HepG2 (cell line): Measurements from ENCODE around the gene TSPYL1. TPM values are rescaled to one million over a fixed set of nuclear protein-coding genes. Genes with fewer than 3 reads are reported as not detected.

Experiments used
- ARNT ChIP-seq: fragments of 450-650 bp; IDR thresholded peaks from 2 replicates; pipeline ENCODE4 v1.6.1; 2017
- ATF5 ChIP-seq: sonication (generic); formaldehyde crosslinking; IDR thresholded peaks from 2 replicates; pipeline ENCODE4 v1.4.0; 2020; ENCODE audit warnings: mild to moderate bottlenecking, low read depth, missing genetic modification reagents
- BCL6 ChIP-seq: IDR thresholded peaks from 2 replicates; pipeline ENCODE4 v1.6.1; 2016; ENCODE audit warnings: missing genetic modification reagents, missing compliant biosample characterization
- BCLAF1 ChIP-seq: fragments of 450-650 bp; IDR thresholded peaks from 2 replicates; pipeline ENCODE4 v1.6.1; 2017; ENCODE audit warnings: mild to moderate bottlenecking
- FOXA3 ChIP-seq: IDR thresholded peaks from 2 replicates; pipeline ENCODE4 v1.6.1; 2016; ENCODE audit warnings: missing genetic modification reagents, missing compliant biosample characterization
- GATAD2A ChIP-seq: IDR thresholded peaks from 2 replicates; pipeline ENCODE4 v1.6.1; 2016
- HDAC1 ChIP-seq: sonication (generic); formaldehyde crosslinking; IDR thresholded peaks from 2 replicates; pipeline ENCODE4 v1.5.1; 2020; ENCODE audit warnings: mild to moderate bottlenecking, missing genetic modification reagents
- HES4 ChIP-seq: sonication (generic); formaldehyde crosslinking; IDR thresholded peaks from 2 replicates; pipeline ENCODE4 v1.9.0; 2021; ENCODE audit warnings: mild to moderate bottlenecking, missing genetic modification reagents, borderline replicate concordance
- HMGXB3 ChIP-seq: sonication (generic); formaldehyde crosslinking; IDR thresholded peaks from 2 replicates; pipeline ENCODE4 v1.4.0; 2020; ENCODE audit warnings: missing genetic modification reagents, borderline replicate concordance
- HNF1B ChIP-seq: sonication (generic); formaldehyde crosslinking; IDR thresholded peaks from 2 replicates; pipeline ENCODE4 v1.5.1; 2020; ENCODE audit warnings: mild to moderate bottlenecking, moderate library complexity, missing genetic modification reagents
- IRF9 ChIP-seq: sonication (generic); formaldehyde crosslinking; IDR thresholded peaks from 2 replicates; pipeline ENCODE4 v1.8.0; 2022; ENCODE audit warnings: missing genetic modification reagents, mild to moderate bottlenecking, borderline replicate concordance
- RBFOX2 ChIP-seq: fragments of 200-400 bp; formaldehyde crosslinking; IDR thresholded peaks from 2 replicates; pipeline ENCODE4 v1.6.1; 2017; ENCODE audit warnings: low read depth, mild to moderate bottlenecking, low read length
- SOX5 ChIP-seq: IDR thresholded peaks from 2 replicates; pipeline ENCODE4 v1.6.1; 2016; ENCODE audit warnings: borderline replicate concordance
- ZBTB43 ChIP-seq: sonication (generic); formaldehyde crosslinking; conservative IDR thresholded peaks from 2 replicates; pipeline ENCODE4 v1.4.0; 2020; ENCODE audit warnings: missing genetic modification reagents
- ZNF124 ChIP-seq: sonication (generic); formaldehyde crosslinking; IDR thresholded peaks from 2 replicates; pipeline ENCODE4 v1.4.0; 2020; ENCODE audit warnings: missing genetic modification reagents
- polyA plus RNA-seq, 8 experiments: library from polyadenylated mRNA; depleted of rRNA in 3 of 8; stranded (reverse) in 7 of 8; unstranded in 1 of 8; fragments of >200 nt; fragmentation: Illumina TruSeq in 4 of 8; extraction: Trizol in 4 of 8; gene quantifications; 2 replicates each; pipeline versions ENCODE4 v1.2.1 to v1.2.3, GENCODE V29; 2011 to 2016; ENCODE audit warnings: low read depth in 4 of 8, missing spikeins in 1 of 8, mixed read lengths in 1 of 8; ENCODE audit not compliant: insufficient read depth in 1 of 8
- total RNA-seq, 5 experiments: library from RNA; depleted of rRNA; stranded (reverse); fragments of >200 nt; fragmentation: Illumina TruSeq; extraction: Trizol; gene quantifications; 2 replicates each; pipeline ENCODE4 v1.2.3, GENCODE V29; 2016; ENCODE audit warnings: low read depth in 1 of 5

TSPYL1 gene
- total and polyA plus RNA-seq, 2 of the 13 experiments (the other 11 are each of a cell fraction or from before 2014, with no cell fraction given), result 28.3 to 93.0 TPM

- TF ChIP-seq HMGXB3 (no peak), HDAC1 (0 out of 2 replicates have a peak, but pooled peaks have one; percentile 51), HNF1B (CRISPR knock-in tag) (peak; percentile 33; the same call in 1 of the 2 replicates), ZNF124 (CRISPR knock-in tag) (no peak), RBFOX2 (no peak), HES4 (CRISPR knock-in tag) (no peak), FOXA3 (peak; percentile 60), GATAD2A (CRISPR knock-in tag) (peak; percentile 89), SOX5 (CRISPR knock-in tag) (peak; percentile 49; the same call in 1 of the 2 replicates), BCL6 (CRISPR knock-in tag) (peak; percentile 53), ZBTB43 (CRISPR knock-in tag) (no peak), IRF9 (CRISPR knock-in tag) (no peak), BCLAF1 (no peak), ARNT (no peak), ATF5 (no peak)
Observed at GRCh38 chr6:116247285-116247684, 32.4 kb downstream of the TSPYL1 start (continued).
